Aortic smooth muscle cell (primary cell): Measurements from ENCODE around the gene MDFIC. TPM values are rescaled to one million over a fixed set of nuclear protein-coding genes. Genes with fewer than 3 reads are reported as not detected.

Experiments
- total RNA-seq: library from RNA; depleted of rRNA; stranded (reverse); fragments of >200 nt; gene quantifications from 2 replicates; pipeline ENCODE4 v1.2.3, GENCODE V29; 2014

The MDFIC gene, protein sequence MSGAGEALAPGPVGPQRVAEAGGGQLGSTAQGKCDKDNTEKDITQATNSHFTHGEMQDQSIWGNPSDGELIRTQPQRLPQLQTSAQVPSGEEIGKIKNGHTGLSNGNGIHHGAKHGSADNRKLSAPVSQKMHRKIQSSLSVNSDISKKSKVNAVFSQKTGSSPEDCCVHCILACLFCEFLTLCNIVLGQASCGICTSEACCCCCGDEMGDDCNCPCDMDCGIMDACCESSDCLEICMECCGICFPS
- total RNA-seq: 31.0 and 36.6 TPM in 2 replicates

DNA sequence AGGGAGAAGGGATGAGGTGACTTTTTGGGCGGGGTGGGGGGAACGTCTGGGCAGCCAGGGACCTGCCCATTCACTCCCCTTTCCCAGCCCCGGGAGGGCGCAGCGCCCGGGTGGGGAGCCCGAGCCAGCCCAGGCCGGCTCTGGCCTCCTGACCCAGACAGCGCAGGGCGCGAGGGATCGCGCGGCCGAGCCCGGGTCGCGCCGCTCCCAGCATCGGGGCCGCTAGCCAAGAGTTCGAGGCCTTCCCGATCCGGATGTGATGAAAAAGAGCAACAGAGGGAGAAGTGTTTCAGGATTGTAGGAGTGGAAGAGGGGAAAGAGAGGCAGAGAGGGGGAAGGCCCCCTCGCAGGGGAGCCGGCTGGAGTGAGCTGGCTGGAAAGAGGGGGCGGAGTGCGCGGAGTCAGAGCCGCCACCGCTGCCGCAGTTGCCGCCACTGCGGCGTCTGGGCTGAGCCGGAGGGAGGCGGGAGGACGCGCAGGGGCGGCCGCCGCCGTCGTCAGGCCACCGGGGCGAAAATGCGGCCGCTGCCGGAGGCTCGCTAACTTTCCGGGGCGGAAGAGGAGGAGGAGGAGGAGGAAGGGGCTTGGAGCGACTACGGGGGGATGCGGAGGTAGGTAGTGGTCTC, at the start of gene MDFIC:
MDFIC (plus strand) TSS at position 69 of the 626 bp plus-strand sequence. CDS start 940 bp downstream, outside the sequence.

